ENCODE data around the gene CNPY1. TPM values are rescaled to one million over a fixed set of nuclear protein-coding genes. Genes with fewer than 3 reads are reported as not detected.

Gene CNPY1
- total RNA-seq, 1 experiment from 2014 or later: not detected

DNA sequence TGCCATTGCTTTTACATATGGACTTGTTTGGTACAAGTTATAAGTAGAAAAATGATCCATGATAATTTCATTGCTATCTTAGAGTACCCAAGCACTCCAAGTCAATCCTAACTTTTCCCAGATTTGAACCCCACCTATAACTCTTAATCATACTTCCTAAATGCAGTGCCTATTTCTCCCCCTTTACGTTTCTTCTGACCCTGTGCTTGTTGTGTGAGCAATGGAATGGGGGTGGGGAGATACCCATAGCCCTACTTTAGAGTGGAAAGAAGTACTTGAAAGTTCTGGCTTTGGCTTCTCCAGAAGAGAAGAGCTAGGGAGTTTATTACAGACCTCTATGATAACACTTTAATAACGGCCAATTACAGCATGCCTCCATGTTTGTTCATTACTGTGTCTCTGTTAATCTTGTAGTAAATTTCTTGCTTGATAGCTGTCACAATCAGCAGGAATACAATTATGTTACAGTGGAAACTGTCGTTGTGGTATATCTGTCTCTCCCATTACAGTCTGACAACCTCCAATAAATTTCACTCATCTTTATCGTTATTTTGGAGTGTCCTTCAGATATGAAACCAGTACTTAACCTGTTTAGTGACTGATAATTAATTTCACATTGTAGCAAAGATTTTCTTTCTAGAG lies 34.0 kb downstream of the CNPY1 start:
- no peak overlapping the region for H3K14ac ChIP-seq (ENCODE audit: insufficient read depth, low read length)
- H3T11ph ChIP-seq (ENCODE audit: low read length): no peak overlapping the region
- H3K23me2 ChIP-seq (ENCODE audit: insufficient read length, low read depth, low read length, poor library complexity, severe bottlenecking): peaks cover 5% of the 10 kb centered on the region
- H3K18ac ChIP-seq (ENCODE audit: insufficient read length, low read depth, low read length): no peak overlapping the region
- H4K91ac ChIP-seq (ENCODE audit: insufficient read length, low read depth, low read length): no peak overlapping the region
- DNase-seq: no peak
- no peak overlapping the region for H3K4me2 ChIP-seq (ENCODE audit: insufficient read depth, insufficient read length, low read length)
- H3K9me3 ChIP-seq (ENCODE audit: control insufficient read depth, low read depth, low read length): no peaks in the 10 kb centered on the region
- no peak overlapping the region for H2BK5ac ChIP-seq (ENCODE audit: insufficient read length, low read length)
- Mint-ChIP-seq H3K9me3 (peaks cover 2 to 8% of the 10 kb centered on the region in 2 experiments; a peak in 2 of 5 replicates), H3K27me3 (ENCODE audit: low read depth) (peaks cover 100% of the 10 kb centered on the region), H3K4me1 (peaks cover 23 to 32% of the 10 kb centered on the region in 2 experiments), H3K27ac (no peak overlapping the region), H3K4me3 (no peak overlapping the region), H3K36me3 (ENCODE audit: insufficient read depth in 1 of 3, low read depth in 3 of 3) (no peaks in the 10 kb centered on the region)
- H3K56ac ChIP-seq (ENCODE audit: insufficient read length, low read depth, low read length): no peak overlapping the region
- no peak overlapping the region for H2BK20ac ChIP-seq (ENCODE audit: low read depth, low read length, poor library complexity, severe bottlenecking)
- no peak overlapping the region for H3K23ac ChIP-seq (ENCODE audit: insufficient read length, low read depth, low read length)
- no peak overlapping the region for H2AK5ac ChIP-seq (ENCODE audit: insufficient read length, low read length)
- no peak overlapping the region for H4K5ac ChIP-seq (ENCODE audit: insufficient read length, low read depth, low read length)
- H2AFZ ChIP-seq (ENCODE audit: low read length): no peak overlapping the region
- no peak overlapping the region for H3K9ac ChIP-seq (ENCODE audit: extremely low read depth, insufficient read length, low read length)
- H3K79me1 ChIP-seq (ENCODE audit: insufficient read depth, low read depth, low read length, poor library complexity, severe bottlenecking): no peaks in the 10 kb centered on the region
- H3K4ac ChIP-seq (ENCODE audit: low read depth, low read length): no peak overlapping the region
- no peak overlapping the region for H2BK120ac ChIP-seq (ENCODE audit: low read depth, low read length, poor library complexity, severe bottlenecking)
- H3K4me1 ChIP-seq (ENCODE audit: insufficient read depth, low read length): peaks cover 2% of the 10 kb centered on the region
- TF ChIP-seq, protein P1, sequence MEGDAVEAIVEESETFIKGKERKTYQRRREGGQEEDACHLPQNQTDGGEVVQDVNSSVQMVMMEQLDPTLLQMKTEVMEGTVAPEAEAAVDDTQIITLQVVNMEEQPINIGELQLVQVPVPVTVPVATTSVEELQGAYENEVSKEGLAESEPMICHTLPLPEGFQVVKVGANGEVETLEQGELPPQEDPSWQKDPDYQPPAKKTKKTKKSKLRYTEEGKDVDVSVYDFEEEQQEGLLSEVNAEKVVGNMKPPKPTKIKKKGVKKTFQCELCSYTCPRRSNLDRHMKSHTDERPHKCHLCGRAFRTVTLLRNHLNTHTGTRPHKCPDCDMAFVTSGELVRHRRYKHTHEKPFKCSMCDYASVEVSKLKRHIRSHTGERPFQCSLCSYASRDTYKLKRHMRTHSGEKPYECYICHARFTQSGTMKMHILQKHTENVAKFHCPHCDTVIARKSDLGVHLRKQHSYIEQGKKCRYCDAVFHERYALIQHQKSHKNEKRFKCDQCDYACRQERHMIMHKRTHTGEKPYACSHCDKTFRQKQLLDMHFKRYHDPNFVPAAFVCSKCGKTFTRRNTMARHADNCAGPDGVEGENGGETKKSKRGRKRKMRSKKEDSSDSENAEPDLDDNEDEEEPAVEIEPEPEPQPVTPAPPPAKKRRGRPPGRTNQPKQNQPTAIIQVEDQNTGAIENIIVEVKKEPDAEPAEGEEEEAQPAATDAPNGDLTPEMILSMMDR (conservative IDR thresholded peaks at IDR 0.05): no peak
- WGBS (ENCODE audit: extremely low coverage, insufficient read length, low lambda C conversion rate): no CpG with 5 or more reads among the region's 4 CpGs
- no peaks in the 10 kb centered on the region for H3K79me2 ChIP-seq (ENCODE audit: insufficient read depth, low read length)
- no peak overlapping the region for H3K27ac ChIP-seq (ENCODE audit: insufficient read length, low read depth, low read length)
- H3K27me3 ChIP-seq (ENCODE audit: insufficient read depth, low read length): peaks cover 51% of the 10 kb centered on the region
- H2BK12ac ChIP-seq (ENCODE audit: insufficient read length, low read depth, low read length): no peak overlapping the region
- H4K8ac ChIP-seq (replicated peaks; ENCODE audit: insufficient read length, low read depth, low read length): no peak overlapping the region
- H4K20me1 ChIP-seq (ENCODE audit: control insufficient read depth, insufficient read depth, insufficient read length): peaks cover 2% of the 10 kb centered on the region
- H2BK15ac ChIP-seq (ENCODE audit: low read depth, low read length): no peak overlapping the region

Measured in H9 (cell line).